ENCODE results near the gene AK8.

GRCh38 chr9:132725306-132725705 lies 152.8 kb downstream of the AK8 start:
- TF ChIP-seq ZNF70 (CRISPR knock-in tag; IDR thresholded peaks at IDR 0.05) = no peak
- no peak for TF ChIP-seq GLIS3 (CRISPR knock-in tag; IDR thresholded peaks at IDR 0.05)
- no peak for TF ChIP-seq ESRRG (CRISPR knock-in tag; IDR thresholded peaks at IDR 0.05)
- no peak for TF ChIP-seq ZNF565 (CRISPR knock-in tag; conservative IDR thresholded peaks at IDR 0.05; ENCODE audit: low read depth)
- TF ChIP-seq ISL1 (CRISPR knock-in tag; IDR thresholded peaks at IDR 0.05) = no peak

Data from SK-N-SH treated with all-trans-retinoic acid at 6 μM for 48 hours (cell line).